A673 (cell line): ENCODE measurements around the gene RMI2. TPM values are rescaled to one million over a fixed set of nuclear protein-coding genes. Genes with fewer than 3 reads are reported as not detected.

Experiments
- BruUV-seq: library from RNA; stranded (reverse); fragments of 400-500 nt; replicated peaks from 2 replicates; lab custom pipeline; 2021; lab: Mats Ljungman, UMichigan
- CTCF ChIA-PET: fragments of 300-600 bp; sonication (Branson Sonifier 250); formaldehyde crosslinking; loops from one replicate; lab custom pipeline; 2022; ENCODE audit warnings: antibody characterized with exemption; lab: Charles Lee
- POLR2A ChIA-PET: fragments of 300-600 bp; sonication (Branson Sonifier 250); formaldehyde crosslinking; loops from one replicate; lab custom pipeline; 2022; ENCODE audit warnings: antibody characterized with exemption; ENCODE audit not compliant: low non-redundant PET; lab: Charles Lee
- DNase-seq: peaks from one replicate; pipeline ENCODE4 v3.0.0-alpha.2; 2015; ENCODE audit warnings: low spot score
- H3K27ac ChIP-seq: fragments of 200-600 bp; sonication (generic); 2 replicates; pipeline ENCODE4 v1.5.1; 2016; ENCODE audit warnings: mixed run types, low read depth, mild to moderate bottlenecking, mixed read lengths, antibody characterized with exemption, low read length; ENCODE audit not compliant: poor library complexity, severe bottlenecking
- H3K27me3 ChIP-seq: fragments of 200-600 bp; sonication (generic); replicated peaks from 2 replicates; pipeline ENCODE4 v1.6.1; 2017; ENCODE audit warnings: mixed run types, low read depth, mild to moderate bottlenecking, mixed read lengths, antibody characterized with exemption, low read length; ENCODE audit not compliant: insufficient read depth, poor library complexity
- H3K36me3 ChIP-seq: fragments of 200-600 bp; sonication (generic); 2 replicates; pipeline ENCODE4 v1.6.1; 2016; ENCODE audit warnings: mixed run types, mild to moderate bottlenecking, mixed read lengths, antibody characterized with exemption, low read length; ENCODE audit not compliant: insufficient read depth, poor library complexity, severe bottlenecking
- H3K4me1 ChIP-seq: fragments of 200-600 bp; sonication (generic); 2 replicates; pipeline ENCODE4 v1.6.1; 2017; ENCODE audit warnings: mixed run types, mild to moderate bottlenecking, mixed read lengths, antibody characterized with exemption, low read length; ENCODE audit not compliant: insufficient read depth, poor library complexity, severe bottlenecking
- H3K4me3 ChIP-seq: fragments of 200-600 bp; sonication (generic); 2 replicates; pipeline ENCODE4 v1.5.1; 2016; ENCODE audit warnings: low read depth, mixed run types, mild to moderate bottlenecking, mixed read lengths, low read length; ENCODE audit not compliant: poor library complexity, severe bottlenecking
- H3K9me3 ChIP-seq: fragments of 200-600 bp; sonication (generic); 2 replicates; pipeline ENCODE4 v1.6.1; 2016; ENCODE audit warnings: mixed run types, low read depth, mild to moderate bottlenecking, mixed read lengths, antibody characterized with exemption, low read length; ENCODE audit not compliant: poor library complexity, severe bottlenecking
- EZH2 ChIP-seq: fragments of 200-600 bp; sonication (generic); IDR thresholded peaks from 2 replicates; pipeline ENCODE4 v1.6.1; 2017; ENCODE audit warnings: borderline replicate concordance, low read depth, mild to moderate bottlenecking, mixed read lengths, antibody characterized with exemption, low read length; ENCODE audit not compliant: poor library complexity, severe bottlenecking
- intact Hi-C: fragments of 100-400 bp; cut with micrococcal nuclease; formaldehyde crosslinking; loops from one replicate; pipeline ENCODE4 v1.10.0; 2022; ENCODE audit not compliant: unreplicated experiment
- total RNA-seq: library from RNA; stranded (reverse); gene quantifications from 2 replicates; pipeline ENCODE4 v1.2.3, GENCODE V29; 2021
- TF ChIP-seq, protein P1 (sequence below): fragments of 300-800, 200-600 bp; sonication (generic); conservative IDR thresholded peaks from 2 replicates; pipeline ENCODE4 v1.5.1; 2017; ENCODE audit warnings: low read depth, mild to moderate bottlenecking, antibody characterized with exemption, low read length, moderate library complexity, mixed read lengths

The RMI2 gene
- total RNA-seq, 1 experiment from 2014 or later, result 28.5 TPM

DNA sequence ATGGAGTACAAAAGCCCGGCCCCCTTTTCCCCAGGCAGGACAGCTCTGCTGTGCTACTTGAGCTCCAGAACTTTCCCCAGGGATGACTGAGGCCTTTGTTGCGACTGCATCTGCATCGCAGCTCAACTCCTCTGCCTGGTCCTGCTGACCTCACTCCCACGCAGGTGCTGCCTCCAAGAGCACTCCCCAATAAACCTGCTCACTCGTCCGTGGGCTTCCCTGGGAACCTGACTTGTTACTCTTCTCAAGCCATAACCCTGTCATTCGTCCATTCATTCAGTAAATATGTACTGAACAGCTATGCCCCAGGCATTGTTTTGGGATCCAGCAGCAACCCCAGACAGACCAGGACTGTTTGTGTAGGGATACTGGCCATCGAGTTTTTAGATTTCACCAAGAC lies 11.6 kb upstream of the RMI2 start:
- no peak for DNase-seq
- Histone ChIP-seq H3K4me3 (no peak overlapping the region), H3K36me3 (no peaks in the 10 kb centered on the region), H3K9me3 (no peaks in the 10 kb centered on the region), H3K27me3 (no peaks in the 10 kb centered on the region), H3K27ac (no peak overlapping the region), H3K4me1 (peaks cover 12% of the 10 kb centered on the region)
- ChIA-PET POLR2A (no interaction called here), CTCF (no interaction called here)
- TF ChIP-seq, protein P1, sequence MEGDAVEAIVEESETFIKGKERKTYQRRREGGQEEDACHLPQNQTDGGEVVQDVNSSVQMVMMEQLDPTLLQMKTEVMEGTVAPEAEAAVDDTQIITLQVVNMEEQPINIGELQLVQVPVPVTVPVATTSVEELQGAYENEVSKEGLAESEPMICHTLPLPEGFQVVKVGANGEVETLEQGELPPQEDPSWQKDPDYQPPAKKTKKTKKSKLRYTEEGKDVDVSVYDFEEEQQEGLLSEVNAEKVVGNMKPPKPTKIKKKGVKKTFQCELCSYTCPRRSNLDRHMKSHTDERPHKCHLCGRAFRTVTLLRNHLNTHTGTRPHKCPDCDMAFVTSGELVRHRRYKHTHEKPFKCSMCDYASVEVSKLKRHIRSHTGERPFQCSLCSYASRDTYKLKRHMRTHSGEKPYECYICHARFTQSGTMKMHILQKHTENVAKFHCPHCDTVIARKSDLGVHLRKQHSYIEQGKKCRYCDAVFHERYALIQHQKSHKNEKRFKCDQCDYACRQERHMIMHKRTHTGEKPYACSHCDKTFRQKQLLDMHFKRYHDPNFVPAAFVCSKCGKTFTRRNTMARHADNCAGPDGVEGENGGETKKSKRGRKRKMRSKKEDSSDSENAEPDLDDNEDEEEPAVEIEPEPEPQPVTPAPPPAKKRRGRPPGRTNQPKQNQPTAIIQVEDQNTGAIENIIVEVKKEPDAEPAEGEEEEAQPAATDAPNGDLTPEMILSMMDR, result no peak
- TF ChIP-seq EZH2, result no peak
- no TSS peak for BruUV-seq
- intact Hi-C loops, result no loop called here

DNA sequence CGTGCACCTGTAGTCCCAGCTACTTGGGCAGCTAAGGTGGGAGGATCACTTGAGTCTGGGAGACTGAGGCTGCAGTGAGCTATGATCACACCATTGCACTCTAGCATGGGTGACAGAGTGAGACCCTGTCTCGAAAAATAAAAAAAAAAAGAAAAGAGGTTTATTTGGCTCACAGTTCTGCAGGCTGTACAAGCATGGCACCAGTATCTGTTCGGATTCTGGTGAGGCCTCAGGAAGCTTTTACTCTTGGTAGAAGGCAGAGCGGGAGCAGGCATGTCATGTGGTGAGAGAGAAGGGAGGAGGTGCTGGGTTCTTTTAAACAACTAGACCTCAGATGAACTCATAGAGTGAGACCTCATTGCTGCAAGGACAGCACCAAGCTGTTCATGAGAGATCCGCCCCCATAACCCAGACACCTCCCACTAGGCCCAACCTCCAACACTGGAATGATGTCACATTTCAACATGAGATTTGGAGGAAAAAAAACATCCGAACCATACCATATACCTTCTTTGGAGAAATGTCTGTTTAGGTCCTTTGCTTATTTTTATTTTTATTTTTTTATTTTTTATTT lies 10.3 kb upstream of the RMI2 start:
- no peaks in the 10 kb centered on the region for H3K36me3 ChIP-seq
- no peaks in the 10 kb centered on the region for H3K27me3 ChIP-seq
- CTCF ChIA-PET, result interaction anchor here (0.6 kb wide), 1 partner anchor 461 kb away, joined by 3 read pairs; no protein-coding TSS in a partner anchor
- intact Hi-C loops, result no loop called here
- no peak for TF ChIP-seq EZH2
- TF ChIP-seq, protein P1, result no peak
- H3K4me1 ChIP-seq, result peaks cover under 1% of the 10 kb centered on the region
- no peak overlapping the region for H3K27ac ChIP-seq
- DNase-seq, result no peak
- BruUV-seq, result no TSS peak
- H3K4me3 ChIP-seq, result no peak overlapping the region
- H3K9me3 ChIP-seq, result no peaks in the 10 kb centered on the region
- POLR2A ChIA-PET, result no interaction called here

- H3K9me3 ChIP-seq, result no peaks in the 10 kb centered on the region
- intact Hi-C loops, result no loop called here
- no TSS peak for BruUV-seq
- CTCF ChIA-PET, result interaction anchor here (0.7 kb wide), 1 partner anchor 17 kb away, joined by 3 read pairs; no protein-coding TSS in a partner anchor
- H3K36me3 ChIP-seq, result no peaks in the 10 kb centered on the region
- H3K4me1 ChIP-seq, result no peaks in the 10 kb centered on the region
- no peaks in the 10 kb centered on the region for H3K27me3 ChIP-seq
- POLR2A ChIA-PET, result no interaction called here
- no peak overlapping the region for H3K4me3 ChIP-seq
- DNase-seq, result no peak
- TF ChIP-seq, protein P1, result no peak
- no peak for TF ChIP-seq EZH2
- no peak overlapping the region for H3K27ac ChIP-seq
Observed at GRCh38 chr16:11339075-11339474, 6.2 kb upstream of the RMI2 start.
